Psoas muscle (tissue), 8 donors: ENCODE results near the gene RBM5. TPM values are rescaled to one million over a fixed set of nuclear protein-coding genes. Genes with fewer than 3 reads are reported as not detected.

ENCODE experiments used
- ATAC-seq, 4 donors: fragments of 200-7000 bp; cut with Tn5 transposase; one replicate each; pipeline ENCODE4 v1.9.1; 2020; ENCODE audit warnings: moderate library complexity in 3 of 4, mild to moderate bottlenecking in 2 of 4
- DNase-seq, 2 donors: peaks; one replicate each; pipeline ENCODE4 v3.0.0-alpha.2; 2020
- H3K27ac ChIP-seq: fragments of 200-600 bp; one replicate; pipeline ENCODE4 v1.8.0; 2022
- H3K27me3 ChIP-seq, 3 donors: fragments of 200-600 bp in 1 of 3; one replicate each; pipeline versions ENCODE4 v1.6.1 to v1.8.0; 2013 to 2022; ENCODE audit warnings: low read length in 2 of 3, mild to moderate bottlenecking in 2 of 3, moderate library complexity in 1 of 3; ENCODE audit not compliant: insufficient read depth in 3 of 3
- H3K36me3 ChIP-seq, 2 donors: fragments of 200-600 bp in 1 of 2; one replicate each; pipeline versions ENCODE4 v1.6.1 to v1.8.0; 2013 to 2022; ENCODE audit warnings: low read depth in 1 of 2, mild to moderate bottlenecking in 1 of 2, moderate library complexity in 1 of 2; ENCODE audit not compliant: insufficient read depth in 1 of 2
- H3K4me1 ChIP-seq: fragments of 200-600 bp; one replicate; pipeline ENCODE4 v1.8.0; 2022
- H3K4me3 ChIP-seq: fragments of 200-600 bp; one replicate; pipeline ENCODE4 v1.8.0; 2022; ENCODE audit warnings: mild to moderate bottlenecking
- H3K9me3 ChIP-seq: fragments of 200-600 bp; one replicate; pipeline ENCODE4 v1.8.0; 2022
- CTCF ChIP-seq: fragments of 200-600 bp; IDR thresholded peaks from one replicate; pipeline ENCODE4 v1.8.0; 2022; ENCODE audit warnings: antibody characterized with exemption
- WGBS, 3 donors: extraction: QIAGEN DNeasy Blood & Tissue Kit; methylation state at CpG; one replicate each; pipeline versions ENCODE4 v1.1.6 to v1.1.7; 2013; 5-methylcytosine and 5-hydroxymethylcytosine counted together
- intact Hi-C, 2 donors: fragments of 100-400 bp; cut with DNase I; formaldehyde crosslinking; loops; one replicate each; pipeline versions ENCODE4 v1.11.0 to v1.14.2; 2022
- polyA plus RNA-seq, 3 donors: library from polyadenylated mRNA; stranded (reverse); fragments of 200-250 nt; gene quantifications; one replicate each; pipeline ENCODE4 v1.2.3, GENCODE V29; 2013
- total RNA-seq, 4 donors: library from RNA; stranded (reverse); fragmentation: NEBNext Ultra II Directional in 2 of 4; extraction: Animal tissue kit (Norgen Biotek cat#: 25700) in 2 of 4; gene quantifications; one replicate each; pipeline versions ENCODE4 v1.2.1 to v1.2.4, GENCODE V29; 2021 to 2023
- donor health status: healthy with polysubstance abuse.
- donor health status: DM: no; HTN: no; CAD: no; lungs with moderate emphysema.
- donor health status: Bipolar disorder and iron deficiency.
- donor health status: healthy.
- donor health status: DM: yes; HTN: yes; CAD: no.
- donor health status: DM: no; HTN: no; CAD: no.
- donor health status: DM: no; HTN: no; CAD: no.
- donor health status: DM: yes; HTN: yes; CAD: no.

Gene RBM5
- total and polyA plus RNA-seq, 7 donors = 30.7 to 61.4 (median 35.6) TPM

GRCh38 chr3:50153782-50154475, 65.2 kb downstream of the RBM5 start:
- DNase-seq (no peak), ATAC-seq (no peak)
- intact Hi-C loops = loop anchor here in 1 of 2 donors (2.0 kb wide), 1 partner anchor 35 kb away; no protein-coding TSS in a partner anchor
- no peaks in the 10 kb centered on the region for H3K36me3 ChIP-seq
- H3K9me3 ChIP-seq = no peaks in the 10 kb centered on the region
- H3K4me3 ChIP-seq = peak overlapping the region; percentile 79
- TF ChIP-seq CTCF = no peak
- H3K27me3 ChIP-seq = no peaks in the 10 kb centered on the region
- H3K27ac ChIP-seq = no peak overlapping the region
- peaks cover 13% of the 10 kb centered on the region for H3K4me1 ChIP-seq
- 53 to 65% (median 59%) methylated on average over 9 of the region's 9 CpGs for WGBS, 3 donors

- WGBS, 3 donors = 2 to 7% (median 4%) methylated on average over 29 to 34 of the region's 34 CpGs
- intact Hi-C loops = loop anchor here in 1 of 2 donors (2.0 kb wide), 1 partner anchor 34 kb away; no protein-coding TSS in a partner anchor
- Histone ChIP-seq H3K4me1 (peaks cover 13% of the 10 kb centered on the region), H3K27ac (peak overlapping the region; percentile 70), H3K9me3 (no peaks in the 10 kb centered on the region), H3K36me3 (no peaks in the 10 kb centered on the region), H3K4me3 (peak overlapping the region; percentile 79), H3K27me3 (no peaks in the 10 kb centered on the region)
- ATAC-seq = peak; percentile 33 to 63 (median 45)
- peak; percentile 26 for TF ChIP-seq CTCF
- DNase-seq = no peak
Measured at GRCh38 chr3:50154476-50154839, 65.7 kb downstream of the RBM5 start.

GRCh38 chr3:50154840-50155490, 66.2 kb downstream of the RBM5 start, which contains the start of gene SEMA3F:
SEMA3F (plus strand) TSS chr3:50155324; CDS start chr3:50159623, 4,299 bp downstream.
- intact Hi-C loops = loop anchor here in 1 of 2 donors (2.0 kb wide), 1 partner anchor 34 kb away; no protein-coding TSS in a partner anchor
- peak within 1 kb of the TSS; percentile 70 for H3K27ac ChIP-seq

GRCh38 chr3:50155491-50155878, 66.8 kb downstream of the RBM5 start:
- ATAC-seq (peak in 1 of 4 donors; percentile 15), DNase-seq (no peak)
- Histone ChIP-seq H3K4me1 (peaks cover 13% of the 10 kb centered on the region), H3K4me3 (peak overlapping the region; percentile 79), H3K36me3 (peaks cover 0 to 8% of the 10 kb centered on the region in 2 donors), H3K9me3 (no peaks in the 10 kb centered on the region), H3K27ac (peak overlapping the region; percentile 70), H3K27me3 (no peaks in the 10 kb centered on the region)
- intact Hi-C loops = loop anchor here in 1 of 2 donors (2.0 kb wide), 1 partner anchor 33 kb away; no protein-coding TSS in a partner anchor
- no peak for TF ChIP-seq CTCF
- 3 to 7% (median 4%) methylated on average over 30 to 37 of the region's 37 CpGs for WGBS, 3 donors

More at GRCh38 chr3:50154840-50155490, 66.2 kb downstream of the RBM5 start, which contains the start of gene SEMA3F:
- peak; percentile 85 to 93 (median 91) for ATAC-seq
- no peaks in the 10 kb centered on the region for H3K9me3 ChIP-seq
- DNase-seq = peak; percentile 72 to 84
- no peaks in the 10 kb centered on the region for H3K27me3 ChIP-seq
- peak within 1 kb of the TSS; percentile 79 for H3K4me3 ChIP-seq
- peaks cover 13% of the 10 kb centered on the region for H3K4me1 ChIP-seq
- H3K36me3 ChIP-seq = peaks cover 0 to 3% of the 10 kb centered on the region in 2 donors
- 0 to 2% (median 1%) methylated on average over 30 to 98 of the region's 98 CpGs for WGBS, 3 donors
- TF ChIP-seq CTCF = peak; percentile 14
